Activated CD4-positive, alpha-beta T cell treated with anti-CD3 and anti-CD28 coated beads, Interleukin-2, amount 50 U/mL, for 1 hour (primary cell): ENCODE data around the gene EIF6.
"Not testable (repeated sequence)": the region's sequence is repeated elsewhere in the genome, so short reads cannot be mapped to it uniquely, and the experiment has no call there.

Experiments used
- DNase-seq: peaks from one replicate; pipeline ENCODE4 v3.0.0-alpha.2; 2020

Gene EIF6

GRCh38 chr20:35284267-35284991 is at the start of gene EIF6:
TSS of gene EIF6 (minus strand) at chr20:35284772. CDS start at chr20:35284487, 285 bp downstream.
- DNase-seq = peak; percentile 55

- no peak for DNase-seq
Observed at GRCh38 chr20:35333606-35334005, 49.0 kb upstream of the EIF6 start.

- no peak for DNase-seq
Observed at GRCh38 chr20:35332540-35333200, 48.1 kb upstream of the EIF6 start.

GRCh38 chr20:35329435-35330139 is 45.0 kb upstream of the EIF6 start:
- peak; percentile 16 for DNase-seq

- DNase-seq = no peak
Observed at GRCh38 chr20:35328689-35329088, 44.1 kb upstream of the EIF6 start.

- DNase-seq = no peak
Observed at GRCh38 chr20:35328095-35328685, 43.6 kb upstream of the EIF6 start.

- DNase-seq = no peak
Observed at GRCh38 chr20:35327074-35327976, 42.8 kb upstream of the EIF6 start.

- DNase-seq = no peak
Observed at GRCh38 chr20:35326740-35327073, 42.1 kb upstream of the EIF6 start.

GRCh38 chr20:35326021-35326739 is 41.6 kb upstream of the EIF6 start:
- DNase-seq = no peak

GRCh38 chr20:35325401-35325800 is 40.8 kb upstream of the EIF6 start:
- no peak for DNase-seq

- DNase-seq = no peak
Observed at GRCh38 chr20:35320396-35321126, 36.0 kb upstream of the EIF6 start.

GRCh38 chr20:35319871-35320197 is 35.3 kb upstream of the EIF6 start:
- DNase-seq = no peak

- DNase-seq = no peak
Observed at GRCh38 chr20:35319192-35319870, 34.8 kb upstream of the EIF6 start.

- no peak for DNase-seq
Observed at GRCh38 chr20:35318502-35319157, 34.1 kb upstream of the EIF6 start.

GRCh38 chr20:35317416-35318210 is 33.0 kb upstream of the EIF6 start:
- DNase-seq = no peak

- DNase-seq = no peak
Observed at GRCh38 chr20:35316086-35316485, 31.5 kb upstream of the EIF6 start.

- not testable (repeated sequence) for DNase-seq
Observed at GRCh38 chr20:35315632-35316020, 31.1 kb upstream of the EIF6 start.

- DNase-seq = no peak
Observed at GRCh38 chr20:35314816-35315631, 30.5 kb upstream of the EIF6 start.
